GM21515 (cell line): ENCODE results near the gene OSBP2.

ENCODE experiments used
- ATAC-seq: cut with Tn5 transposase; IDR thresholded peaks from one replicate; pipeline ENCODE4 v1.9.1; 2021; ENCODE audit not compliant: unreplicated experiment

The OSBP2 gene

DNA sequence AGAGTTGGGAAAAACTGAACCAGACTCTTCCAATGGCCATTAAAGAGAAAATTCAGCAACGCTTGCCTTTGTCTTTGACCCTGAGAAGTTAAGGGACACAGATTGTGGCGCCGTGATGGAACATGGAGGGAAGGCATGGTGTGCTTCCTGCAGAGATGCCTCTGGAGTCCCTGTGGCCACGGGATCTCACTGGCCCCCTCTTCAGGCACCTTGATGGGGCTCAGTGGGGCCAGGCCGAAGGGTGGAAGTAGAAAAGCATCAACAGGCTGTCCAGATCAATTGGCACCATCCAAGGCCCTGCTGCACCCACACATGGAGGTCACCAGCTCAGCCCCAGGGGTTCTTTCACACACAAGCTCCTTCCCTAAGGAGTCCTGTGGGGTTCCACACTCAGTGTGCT lies 231.0 kb downstream of the OSBP2 start:
- no peak for ATAC-seq

DNA sequence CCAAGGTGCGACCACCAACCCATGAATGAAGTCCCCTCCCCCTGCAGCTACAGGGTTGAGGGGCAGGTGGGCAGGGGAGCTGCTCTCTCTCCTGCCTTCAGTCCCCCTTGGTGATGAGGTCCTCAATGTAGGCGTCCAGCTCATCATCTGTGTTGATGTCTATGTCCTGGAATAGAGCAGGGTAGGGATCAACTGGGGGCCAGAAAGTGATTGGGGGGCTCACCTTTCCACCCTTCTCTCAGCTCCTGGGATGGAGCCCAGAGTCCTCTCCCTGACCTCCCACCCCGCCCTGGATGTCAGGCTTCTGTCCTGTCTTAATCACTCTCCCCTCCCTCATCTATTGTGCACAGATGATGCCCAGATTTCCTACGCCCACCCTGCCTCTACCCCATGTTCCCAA lies 232.0 kb downstream of the OSBP2 start:
- no peak for ATAC-seq

DNA sequence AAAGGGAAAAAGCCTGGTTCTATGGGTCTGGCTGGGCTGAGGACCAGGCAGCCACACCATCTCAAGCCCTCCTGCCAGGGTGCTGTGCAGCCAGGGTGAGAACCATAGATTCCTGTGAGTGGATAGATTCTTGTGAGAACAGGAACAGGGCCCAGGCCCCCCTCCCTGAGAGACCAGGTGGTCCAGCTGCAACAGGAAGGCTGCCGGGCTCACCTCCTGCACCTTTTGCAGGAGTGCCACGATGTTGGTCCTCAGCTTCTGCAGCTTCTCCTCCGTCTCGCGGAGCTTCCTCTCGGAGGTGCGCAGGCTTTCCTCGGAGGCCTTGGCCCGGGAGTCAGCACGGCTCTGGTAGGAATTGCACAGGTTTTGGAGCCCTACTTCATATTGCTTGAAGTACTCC lies 233.1 kb downstream of the OSBP2 start:
- ATAC-seq, result no peak

GRCh38 chr22:30928401-30928800 lies 233.7 kb downstream of the OSBP2 start:
- no peak for ATAC-seq

DNA sequence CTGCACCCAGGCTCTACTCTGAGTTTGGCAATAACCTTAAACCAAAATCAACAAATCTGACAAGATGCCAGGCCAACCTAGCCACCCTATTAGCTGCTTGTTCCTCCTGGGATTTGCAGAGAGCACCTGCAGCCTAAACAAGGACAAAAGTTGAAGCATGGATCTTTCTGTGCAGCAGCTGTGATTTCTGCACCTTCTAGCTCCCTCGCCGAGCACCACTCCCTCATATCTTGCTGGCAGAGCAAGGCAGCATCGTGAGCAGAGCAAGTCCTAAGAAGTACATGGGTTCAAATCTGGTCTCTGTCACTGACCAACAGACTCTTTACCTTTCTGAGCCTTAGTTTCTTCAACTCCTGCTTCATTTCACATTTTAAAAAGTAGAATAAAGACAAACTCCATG lies 235.6 kb downstream of the OSBP2 start:
- ATAC-seq, result no peak

- no peak for ATAC-seq
These were observed 237.0 kb downstream of the OSBP2 start for GRCh38 chr22:30931541-30932300.

- ATAC-seq, result no peak
These were observed 238.0 kb downstream of the OSBP2 start for GRCh38 chr22:30932661-30933060.

DNA sequence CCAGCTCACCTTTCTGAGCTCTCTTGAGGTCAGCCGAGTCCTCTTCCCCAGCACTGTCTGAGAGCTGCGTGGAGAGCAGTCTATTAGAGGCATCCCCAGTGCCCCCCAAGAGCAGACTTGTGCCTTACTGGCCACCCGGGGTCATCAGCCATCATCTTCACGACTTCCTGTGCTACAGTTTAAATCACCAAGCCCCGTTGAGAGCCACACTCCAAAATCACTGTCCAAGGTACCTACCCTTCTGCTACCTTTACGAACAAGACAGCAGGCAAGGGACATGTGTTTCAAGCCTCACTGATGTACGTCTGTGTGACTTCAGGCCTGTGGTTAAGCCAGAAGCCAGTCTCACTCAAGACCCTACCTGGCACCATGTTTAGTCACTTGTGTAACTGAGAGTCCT lies 238.8 kb downstream of the OSBP2 start:
- no peak for ATAC-seq

- ATAC-seq, result no peak
These were observed 239.4 kb downstream of the OSBP2 start for GRCh38 chr22:30934053-30934452.

- no peak for ATAC-seq
These were observed 246.2 kb downstream of the OSBP2 start for GRCh38 chr22:30940685-30941362.

DNA sequence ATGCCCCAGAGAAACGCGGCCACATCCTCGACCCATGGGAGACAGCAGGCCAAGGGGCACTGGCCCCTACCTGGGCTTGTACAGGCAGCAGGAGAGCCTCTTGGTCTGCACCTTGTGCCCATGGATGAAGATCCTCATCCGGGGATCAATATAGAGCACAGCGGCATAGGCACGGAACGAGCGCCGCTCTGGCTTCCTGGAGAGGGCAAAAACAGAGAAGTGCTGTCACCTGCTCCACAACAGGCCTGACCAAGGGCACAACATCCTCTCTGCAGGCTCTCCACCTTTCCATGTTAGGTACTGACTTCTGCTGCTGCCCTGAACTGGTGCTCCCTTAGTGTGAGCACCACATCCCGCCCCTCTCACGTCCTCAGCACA lies 246.7 kb downstream of the OSBP2 start:
- no peak for ATAC-seq

GRCh38 chr22:30943368-30943767 lies 248.7 kb downstream of the OSBP2 start:
- no peak for ATAC-seq

DNA sequence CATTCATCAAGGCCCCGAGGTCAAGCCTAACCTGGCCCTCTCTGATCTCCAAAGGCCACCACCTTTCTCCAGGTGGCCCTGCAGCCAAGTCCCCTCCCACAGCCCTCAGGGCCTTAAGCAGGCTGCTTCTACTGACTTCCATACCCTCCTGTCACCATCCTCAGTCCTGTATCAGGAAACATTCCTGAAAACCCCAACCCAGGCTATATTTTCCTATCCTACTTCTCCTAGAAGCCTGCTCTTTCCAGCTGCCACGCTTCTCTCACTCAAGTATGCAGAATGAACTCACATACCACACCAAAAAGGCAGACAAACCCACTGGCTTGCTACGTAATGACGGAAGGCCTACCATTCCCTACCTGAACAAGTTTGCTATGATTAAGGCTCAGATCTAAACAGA lies 250.3 kb downstream of the OSBP2 start:
- ATAC-seq, result no peak

- ATAC-seq, result no peak
These were observed 251.0 kb downstream of the OSBP2 start for GRCh38 chr22:30945653-30946052.

DNA sequence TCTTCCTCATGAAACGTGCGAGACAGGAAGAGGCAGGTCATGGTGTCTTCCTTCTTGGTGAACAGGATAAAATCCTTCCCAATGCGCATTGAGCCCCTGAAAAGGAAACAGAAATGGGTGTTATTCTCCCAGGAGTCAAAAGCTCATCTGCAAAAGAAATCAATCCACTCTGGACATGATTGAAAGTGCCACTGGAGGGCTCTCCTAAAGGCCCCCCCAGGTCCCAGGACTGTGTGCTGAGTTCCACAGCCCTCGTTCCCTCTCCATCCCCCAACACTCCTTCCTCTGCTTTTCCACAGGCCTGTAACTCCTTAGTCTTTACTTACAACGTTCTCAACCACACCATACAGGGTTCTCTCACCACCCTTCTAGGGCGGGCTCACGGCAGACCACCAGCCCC lies 251.7 kb downstream of the OSBP2 start:
- ATAC-seq, result no peak

DNA sequence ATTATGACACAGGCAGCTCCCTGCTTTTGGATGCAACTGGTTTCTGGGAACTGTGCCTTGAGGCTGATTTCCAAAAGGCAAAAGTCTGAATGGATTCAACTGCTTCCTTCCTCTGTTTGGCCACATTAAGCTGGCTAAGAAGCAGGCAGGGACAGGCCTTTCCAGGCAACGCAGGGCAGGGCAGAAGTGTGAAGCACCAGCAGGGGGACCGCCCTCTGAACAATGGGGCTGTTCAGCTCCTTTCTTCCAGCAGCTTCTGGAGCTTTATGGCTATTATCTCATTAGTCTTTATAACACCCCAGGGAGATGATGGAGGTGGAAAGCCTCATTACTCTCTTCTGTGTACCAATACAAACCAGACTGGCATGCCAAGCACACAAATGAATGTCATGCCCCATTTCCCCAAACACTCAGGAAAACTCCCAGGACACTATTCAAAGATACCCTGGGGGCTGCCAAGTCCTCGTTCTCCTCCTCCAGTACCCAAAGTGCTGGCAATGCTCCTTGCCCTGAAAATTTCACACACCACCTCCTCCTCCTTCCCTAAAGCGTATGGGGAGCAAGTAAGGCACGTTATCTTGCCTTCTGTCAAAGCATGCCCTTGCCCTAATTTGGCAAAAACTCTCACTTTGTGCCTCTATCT lies 252.6 kb downstream of the OSBP2 start:
- no peak for ATAC-seq

DNA sequence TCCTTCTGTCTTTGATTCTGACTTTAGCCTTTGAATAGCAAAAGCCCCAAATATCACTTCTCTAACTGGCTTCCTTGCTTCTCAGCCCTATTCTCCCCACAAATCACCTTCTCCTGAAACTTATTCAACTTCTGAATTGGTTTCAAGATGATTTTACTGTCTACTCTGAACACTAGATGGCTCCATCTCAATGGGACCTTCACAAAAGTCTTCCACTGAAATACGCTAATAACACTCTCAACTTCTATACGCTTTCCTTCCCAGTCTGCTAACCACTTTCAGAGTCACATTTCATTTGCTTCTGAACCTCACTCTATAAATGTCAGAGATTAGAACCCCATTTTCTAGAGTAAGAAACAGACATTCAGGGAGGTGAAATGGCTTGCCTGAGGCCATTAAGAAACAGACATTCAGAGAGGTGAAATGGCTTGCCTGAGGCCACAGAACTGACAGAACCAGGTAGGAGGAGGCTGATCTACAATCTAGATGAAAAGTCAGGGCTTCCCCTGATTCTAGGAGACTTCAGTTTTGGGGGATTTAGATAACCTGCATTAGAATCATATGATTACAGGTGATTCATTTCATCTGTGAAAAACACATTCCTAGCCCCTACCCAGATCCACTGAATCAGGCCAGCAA lies 253.3 kb downstream of the OSBP2 start:
- ATAC-seq, result no peak

DNA sequence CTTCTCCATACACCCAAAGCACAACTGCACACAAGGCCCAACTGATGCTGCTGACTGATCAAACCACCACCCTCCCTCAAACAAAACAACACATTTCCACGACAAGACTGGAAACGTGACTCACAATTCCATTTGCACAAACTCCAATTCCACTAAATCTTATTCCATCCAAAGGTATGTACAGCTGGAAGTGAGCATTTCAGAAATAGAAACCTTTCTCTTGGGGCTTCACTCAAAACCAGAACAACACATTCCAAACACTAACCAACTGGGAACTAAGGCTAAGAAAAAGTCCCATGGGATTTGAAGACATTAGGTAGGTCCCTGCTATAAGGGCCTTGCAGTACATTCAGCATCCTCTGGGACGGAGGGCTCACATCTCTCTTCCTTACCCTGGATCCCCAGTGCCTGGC lies 254.3 kb downstream of the OSBP2 start:
- no peak for ATAC-seq

DNA sequence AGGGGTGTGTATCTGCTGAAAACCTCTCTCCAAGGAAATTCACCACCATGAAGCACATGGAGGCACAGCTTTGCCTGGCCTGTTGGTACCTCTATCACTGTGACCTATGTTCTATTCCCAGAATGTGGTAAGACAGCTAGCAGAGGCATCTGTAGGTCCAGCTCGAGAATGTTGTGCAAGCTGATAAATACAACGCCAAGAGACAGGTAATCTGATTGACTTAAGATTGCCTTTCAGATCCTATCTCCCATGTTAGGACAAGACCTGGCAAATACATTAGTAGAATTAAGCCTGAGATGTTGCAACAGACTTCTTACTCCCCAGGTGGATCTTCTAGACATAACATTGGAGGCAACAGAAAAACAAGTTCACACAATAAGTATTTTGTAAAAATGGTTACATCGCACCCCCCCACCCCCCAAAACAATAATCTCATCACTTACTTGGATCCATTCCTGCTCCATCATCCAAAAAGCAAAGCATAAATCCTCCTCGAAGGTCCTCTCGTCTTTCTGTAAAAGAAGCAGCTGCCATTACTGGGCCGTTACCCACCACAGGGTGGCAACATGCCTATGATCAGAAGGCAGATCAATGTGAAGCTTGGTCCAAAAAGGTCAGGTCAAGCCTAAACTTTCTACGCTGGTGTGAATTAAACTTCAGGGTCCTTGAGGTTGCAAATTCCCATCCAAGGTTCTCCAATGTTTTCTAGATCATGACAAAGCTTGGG lies 255.4 kb downstream of the OSBP2 start:
- no peak for ATAC-seq

- no peak for ATAC-seq
These were observed 258.5 kb downstream of the OSBP2 start for GRCh38 chr22:30953206-30953605.

DNA sequence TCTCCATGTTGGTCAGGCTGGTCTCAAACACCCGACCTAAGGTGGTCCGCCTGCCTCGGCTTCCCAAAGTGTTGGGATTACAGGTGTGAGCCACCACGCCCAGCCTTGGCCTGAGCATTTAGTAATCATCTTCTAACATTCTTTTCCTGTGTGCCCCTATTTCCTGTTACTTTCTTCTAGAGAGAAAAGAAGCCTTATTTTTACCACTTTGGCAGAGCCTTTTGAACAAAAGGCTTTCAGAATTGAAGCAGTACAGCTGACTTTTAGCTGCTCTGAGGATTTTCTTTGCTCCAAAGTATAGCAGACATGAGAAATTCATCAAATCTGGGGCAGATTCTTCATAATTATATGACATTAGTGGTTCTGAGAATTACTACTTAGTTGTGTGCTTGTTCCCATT lies 260.5 kb downstream of the OSBP2 start:
- no peak for ATAC-seq
